GM12872 (cell line): ENCODE results near the gene TGIF1.

Source experiments
- TF ChIP-seq, protein P1 (sequence below): IDR thresholded peaks from 3 replicates; pipeline ENCODE4 v1.5.1; 2011; ENCODE audit warnings: low read depth, mild to moderate bottlenecking, low read length, moderate library complexity; ENCODE audit not compliant: insufficient read depth

Gene TGIF1

DNA sequence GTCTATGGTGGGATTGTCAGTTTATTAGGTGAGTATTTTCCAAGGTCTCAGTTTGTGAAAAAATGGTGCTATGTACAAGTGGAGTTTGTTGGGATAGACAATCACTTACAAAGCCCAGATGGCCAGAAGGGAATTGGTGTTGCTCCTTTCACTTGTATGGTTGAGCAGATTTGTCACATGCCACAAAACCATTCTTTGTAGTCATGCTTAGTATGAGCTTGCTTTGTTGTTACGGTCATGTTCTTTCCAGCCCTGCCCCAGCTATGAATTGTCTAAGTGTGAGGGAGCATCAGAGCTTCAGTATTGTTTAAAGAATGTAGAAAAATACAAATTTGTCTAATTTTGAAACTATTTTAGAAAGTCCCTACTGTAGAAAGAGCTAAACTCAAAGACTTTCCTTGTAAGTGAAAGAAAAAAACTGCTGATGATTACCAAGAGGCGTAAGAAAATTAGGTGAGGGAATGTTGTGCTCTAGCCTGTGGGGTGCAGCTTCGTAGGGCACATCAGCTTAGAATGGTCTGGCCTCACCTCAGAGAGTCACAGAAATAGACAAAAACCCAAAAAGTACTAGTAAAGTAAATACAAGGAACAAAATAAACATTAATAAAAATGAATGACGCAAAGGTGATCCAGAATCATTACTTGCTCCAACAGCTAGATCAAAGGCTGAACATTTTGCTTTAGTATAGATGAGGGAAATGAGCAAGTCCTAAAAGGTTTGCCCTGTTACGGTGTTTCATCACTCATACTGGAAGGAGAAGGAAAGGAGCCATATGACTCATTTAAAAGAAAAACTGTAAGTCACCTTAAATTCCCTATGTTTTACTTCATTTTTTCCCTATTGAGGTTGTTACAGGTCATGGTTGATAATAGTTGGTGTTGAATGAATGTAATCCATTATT is 9.2 kb downstream of the TGIF1 start:
- TF ChIP-seq, protein P1, sequence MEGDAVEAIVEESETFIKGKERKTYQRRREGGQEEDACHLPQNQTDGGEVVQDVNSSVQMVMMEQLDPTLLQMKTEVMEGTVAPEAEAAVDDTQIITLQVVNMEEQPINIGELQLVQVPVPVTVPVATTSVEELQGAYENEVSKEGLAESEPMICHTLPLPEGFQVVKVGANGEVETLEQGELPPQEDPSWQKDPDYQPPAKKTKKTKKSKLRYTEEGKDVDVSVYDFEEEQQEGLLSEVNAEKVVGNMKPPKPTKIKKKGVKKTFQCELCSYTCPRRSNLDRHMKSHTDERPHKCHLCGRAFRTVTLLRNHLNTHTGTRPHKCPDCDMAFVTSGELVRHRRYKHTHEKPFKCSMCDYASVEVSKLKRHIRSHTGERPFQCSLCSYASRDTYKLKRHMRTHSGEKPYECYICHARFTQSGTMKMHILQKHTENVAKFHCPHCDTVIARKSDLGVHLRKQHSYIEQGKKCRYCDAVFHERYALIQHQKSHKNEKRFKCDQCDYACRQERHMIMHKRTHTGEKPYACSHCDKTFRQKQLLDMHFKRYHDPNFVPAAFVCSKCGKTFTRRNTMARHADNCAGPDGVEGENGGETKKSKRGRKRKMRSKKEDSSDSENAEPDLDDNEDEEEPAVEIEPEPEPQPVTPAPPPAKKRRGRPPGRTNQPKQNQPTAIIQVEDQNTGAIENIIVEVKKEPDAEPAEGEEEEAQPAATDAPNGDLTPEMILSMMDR: no peak

DNA sequence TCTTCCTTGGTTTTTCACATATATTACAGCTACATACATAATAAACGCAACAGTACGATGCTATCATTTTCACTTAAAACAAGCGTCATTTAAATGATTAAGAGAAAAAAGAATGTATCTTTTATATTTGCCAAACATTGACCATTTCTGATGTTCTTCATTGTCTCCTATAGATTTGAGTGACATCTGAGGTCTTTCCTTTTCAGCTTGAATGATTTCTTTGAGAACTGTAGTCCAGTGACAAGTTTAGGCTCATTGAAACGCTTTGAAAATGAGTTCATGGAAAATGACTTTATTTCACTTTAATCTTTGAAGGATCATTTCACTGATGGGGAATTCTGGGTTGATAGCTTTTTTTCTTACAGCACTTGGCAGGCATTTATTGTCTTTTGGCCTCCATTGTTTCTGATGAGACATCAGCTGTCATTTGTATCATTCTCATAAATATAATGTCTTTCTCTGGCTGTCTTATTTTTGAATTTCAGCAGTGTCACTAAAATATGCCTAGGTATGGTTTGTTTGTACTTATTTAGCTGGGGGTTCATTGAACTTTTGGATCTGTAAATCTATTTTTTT is 10.9 kb downstream of the TGIF1 start:
- TF ChIP-seq, protein P1: no peak

DNA sequence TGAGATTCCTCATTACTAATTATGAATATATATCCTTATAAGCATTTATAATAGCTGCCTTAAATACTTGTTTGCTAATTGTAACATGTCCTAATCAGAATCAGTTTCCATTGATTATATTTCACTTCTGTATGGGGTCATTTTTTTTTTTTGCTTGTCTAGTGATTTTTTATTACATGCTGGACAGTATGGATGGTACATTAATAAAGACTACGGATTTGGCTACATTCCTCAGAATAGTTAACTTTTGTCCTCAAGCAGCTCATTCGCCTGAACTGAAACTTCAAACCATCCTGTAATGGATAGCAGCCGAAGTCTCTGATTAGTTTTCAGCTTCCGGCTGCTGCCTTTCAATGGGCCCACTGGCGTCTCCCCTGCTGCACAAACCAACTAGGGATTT is 11.7 kb downstream of the TGIF1 start:
- TF ChIP-seq, protein P1: no peak

DNA sequence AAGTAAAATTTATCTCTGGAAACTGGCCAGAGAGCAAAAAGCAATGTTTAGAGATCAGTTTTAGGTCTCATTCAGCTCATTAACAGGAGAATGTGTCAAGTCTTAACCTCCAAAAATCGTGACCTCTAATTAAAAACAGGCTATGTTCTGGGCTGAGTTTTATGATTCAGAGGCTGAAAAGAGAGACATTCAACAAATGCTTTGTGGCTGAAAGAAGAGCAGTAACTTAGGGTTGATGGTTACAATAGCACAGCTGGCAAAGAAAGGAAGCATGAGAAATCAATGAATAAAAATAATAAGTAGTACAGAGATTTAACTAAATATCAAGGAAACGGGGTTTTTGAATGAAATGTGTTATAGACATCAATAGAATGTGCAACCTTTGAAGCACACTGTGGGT is 13.1 kb downstream of the TGIF1 start:
- TF ChIP-seq, protein P1: no peak

DNA sequence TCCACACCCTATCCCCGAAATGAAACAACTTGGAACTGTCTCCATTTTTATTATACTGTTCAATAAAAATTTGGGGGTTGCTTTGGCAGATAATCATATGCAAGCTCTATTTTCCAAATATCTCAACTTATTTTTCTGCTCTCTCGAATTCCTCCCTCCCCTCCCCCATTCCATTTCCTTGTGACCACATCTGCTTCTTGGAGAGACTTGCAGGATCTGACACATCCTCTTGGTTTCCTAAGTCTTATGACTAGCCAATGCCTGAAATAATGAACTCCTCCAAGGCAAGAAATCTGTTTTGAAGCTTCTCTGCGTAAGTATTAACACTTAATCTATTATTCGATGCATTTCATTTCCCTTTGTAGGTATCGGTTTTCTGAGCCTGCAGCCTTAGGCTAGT is 16.1 kb downstream of the TGIF1 start:
- TF ChIP-seq, protein P1: no peak

DNA sequence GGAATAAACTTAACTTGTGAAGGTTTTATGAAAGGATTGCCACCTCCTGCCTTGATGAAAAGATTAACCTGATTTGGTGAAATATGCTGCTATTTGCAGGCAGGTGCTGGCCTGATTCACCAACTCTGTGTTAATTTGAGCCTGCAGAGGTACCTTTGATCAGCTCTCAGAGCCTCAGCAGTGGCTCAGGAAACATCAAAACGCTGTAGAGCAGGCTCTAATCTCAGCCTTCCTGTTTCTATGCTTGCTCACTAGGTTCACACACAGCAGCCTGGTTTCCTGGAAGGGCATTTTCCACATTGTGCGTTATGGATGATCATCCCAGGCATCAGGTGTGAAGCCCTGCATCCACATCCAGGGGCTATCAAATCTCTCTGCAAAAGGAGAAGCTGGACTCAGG is 16.9 kb downstream of the TGIF1 start:
- TF ChIP-seq, protein P1: no peak

DNA sequence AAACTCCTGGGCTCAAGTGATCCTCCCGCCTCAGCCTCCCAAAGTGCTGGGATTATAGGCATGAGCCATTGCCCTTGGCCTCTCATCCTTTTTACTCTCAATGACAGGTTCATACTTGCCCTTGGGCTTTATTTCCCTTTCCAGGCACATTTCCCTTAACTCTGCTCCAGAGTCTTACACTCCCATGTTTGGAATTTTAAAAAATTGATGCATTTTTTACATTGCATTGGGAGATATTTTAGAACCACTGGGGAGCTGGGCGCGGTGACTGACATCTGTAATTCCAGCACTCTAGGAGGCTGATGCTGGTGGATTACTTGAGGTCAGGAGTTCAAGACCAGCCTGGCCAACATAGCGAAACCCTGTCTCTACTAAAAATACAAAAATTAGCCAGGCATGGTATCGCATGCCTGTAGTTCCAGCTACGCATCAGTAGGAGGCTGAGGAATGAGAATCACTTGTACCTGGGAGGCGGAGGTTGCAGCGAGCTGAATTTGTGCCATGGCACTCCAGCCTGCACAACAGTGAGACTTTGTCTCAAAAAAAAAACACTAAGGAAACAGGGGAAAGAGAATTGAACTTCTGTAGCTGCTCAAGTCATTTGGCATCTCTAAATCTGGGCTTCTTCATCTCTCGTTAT is 18.2 kb downstream of the TGIF1 start:
- TF ChIP-seq, protein P1: no peak
